ENCODE results near the gene EFTUD2.
"Not testable (repeated sequence)": the region's sequence is repeated elsewhere in the genome, so short reads cannot be mapped to it uniquely, and the experiment has no call there.

Gene EFTUD2

DNA sequence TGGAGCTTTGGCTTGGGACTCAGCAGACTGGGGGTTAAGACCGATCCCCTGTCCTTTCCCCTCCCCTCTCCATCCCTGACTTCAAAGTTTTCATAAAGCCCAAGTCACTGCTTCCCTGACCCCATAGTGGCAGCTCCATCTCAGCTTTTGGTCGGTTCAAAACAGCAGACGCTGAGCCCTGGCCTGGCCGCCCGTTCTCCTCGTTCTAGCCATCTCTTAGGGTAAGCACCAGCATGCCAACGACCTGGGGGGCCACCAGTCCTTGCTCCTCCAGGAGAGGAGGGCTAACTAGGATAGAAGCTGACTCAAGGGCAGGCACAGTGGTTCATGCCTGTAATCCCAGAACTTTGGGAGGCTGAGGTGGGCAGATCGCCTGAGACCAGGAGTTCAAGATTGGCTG is 53.0 kb downstream of the EFTUD2 start:
- DNase-seq = no peak

DNA sequence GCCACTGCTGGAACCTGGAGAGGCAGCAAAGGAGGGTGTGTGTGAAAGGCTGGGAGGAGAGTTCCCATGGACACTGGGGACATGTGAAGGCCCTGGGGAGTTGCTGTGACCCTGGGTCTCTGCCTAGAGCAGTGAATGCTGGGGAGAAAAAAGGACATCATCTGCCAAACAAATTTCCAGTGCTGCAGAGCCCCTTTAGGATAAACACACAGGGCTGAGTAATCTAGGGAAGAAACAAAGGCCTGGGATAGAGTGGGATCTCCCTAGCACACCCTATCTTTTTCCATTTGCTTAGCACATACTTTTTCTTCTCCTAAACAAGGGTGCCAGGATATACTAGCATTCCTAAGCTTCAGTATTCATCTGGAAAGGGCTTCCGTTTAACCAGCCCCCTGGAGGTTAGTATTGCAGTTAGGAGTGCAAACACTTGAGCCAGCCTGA is 54.8 kb downstream of the EFTUD2 start:
- DNase-seq = no peak

GRCh38 chr17:44842748-44843147 is 56.5 kb downstream of the EFTUD2 start:
- DNase-seq = no peak

- DNase-seq = no peak
Measured at GRCh38 chr17:44840936-44841335, 58.3 kb downstream of the EFTUD2 start.

GRCh38 chr17:44840274-44840673 is 59.0 kb downstream of the EFTUD2 start:
- no peak for DNase-seq

DNA sequence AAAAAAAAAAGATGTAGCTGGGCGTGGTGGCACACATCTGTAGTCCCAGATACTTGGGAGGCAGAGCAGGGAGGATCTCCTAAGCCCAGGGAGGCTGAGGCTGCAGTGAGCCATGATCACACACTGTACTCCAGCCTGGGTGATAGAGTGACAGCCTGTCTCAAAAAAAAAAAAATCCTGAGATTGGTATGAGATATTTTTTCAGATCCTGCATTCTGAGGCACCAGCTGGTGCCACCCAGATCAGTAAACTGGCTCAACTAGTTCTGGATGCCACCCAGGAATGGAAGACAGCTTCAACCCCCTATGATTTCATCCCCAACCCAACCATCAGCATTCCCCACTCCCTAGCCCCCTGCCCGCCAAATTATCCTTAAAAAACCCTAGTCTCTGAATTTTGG is 62.0 kb downstream of the EFTUD2 start:
- no peak for DNase-seq

DNA sequence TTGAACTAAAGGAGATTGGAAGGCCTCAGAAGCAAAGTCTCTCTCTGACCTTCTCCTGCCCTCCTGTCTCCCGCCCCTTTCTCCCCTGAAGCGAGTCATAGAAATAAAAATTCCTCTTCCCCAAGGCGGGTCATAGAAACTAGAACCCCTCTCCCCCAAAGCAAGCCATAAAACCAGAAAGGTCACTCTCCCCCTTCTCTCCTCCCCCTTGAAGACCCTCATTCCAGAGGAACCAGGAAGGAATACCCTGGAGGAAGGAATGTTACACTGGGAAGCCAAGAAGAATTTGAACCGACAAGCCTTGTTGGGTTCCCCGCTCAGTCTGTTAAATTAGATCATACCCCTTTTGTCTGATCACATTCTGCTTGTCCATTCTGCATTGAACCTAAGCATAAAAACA is 66.4 kb downstream of the EFTUD2 start:
- DNase-seq = no peak

GRCh38 chr17:44831371-44831770 is 67.9 kb downstream of the EFTUD2 start:
- DNase-seq = no peak

DNA sequence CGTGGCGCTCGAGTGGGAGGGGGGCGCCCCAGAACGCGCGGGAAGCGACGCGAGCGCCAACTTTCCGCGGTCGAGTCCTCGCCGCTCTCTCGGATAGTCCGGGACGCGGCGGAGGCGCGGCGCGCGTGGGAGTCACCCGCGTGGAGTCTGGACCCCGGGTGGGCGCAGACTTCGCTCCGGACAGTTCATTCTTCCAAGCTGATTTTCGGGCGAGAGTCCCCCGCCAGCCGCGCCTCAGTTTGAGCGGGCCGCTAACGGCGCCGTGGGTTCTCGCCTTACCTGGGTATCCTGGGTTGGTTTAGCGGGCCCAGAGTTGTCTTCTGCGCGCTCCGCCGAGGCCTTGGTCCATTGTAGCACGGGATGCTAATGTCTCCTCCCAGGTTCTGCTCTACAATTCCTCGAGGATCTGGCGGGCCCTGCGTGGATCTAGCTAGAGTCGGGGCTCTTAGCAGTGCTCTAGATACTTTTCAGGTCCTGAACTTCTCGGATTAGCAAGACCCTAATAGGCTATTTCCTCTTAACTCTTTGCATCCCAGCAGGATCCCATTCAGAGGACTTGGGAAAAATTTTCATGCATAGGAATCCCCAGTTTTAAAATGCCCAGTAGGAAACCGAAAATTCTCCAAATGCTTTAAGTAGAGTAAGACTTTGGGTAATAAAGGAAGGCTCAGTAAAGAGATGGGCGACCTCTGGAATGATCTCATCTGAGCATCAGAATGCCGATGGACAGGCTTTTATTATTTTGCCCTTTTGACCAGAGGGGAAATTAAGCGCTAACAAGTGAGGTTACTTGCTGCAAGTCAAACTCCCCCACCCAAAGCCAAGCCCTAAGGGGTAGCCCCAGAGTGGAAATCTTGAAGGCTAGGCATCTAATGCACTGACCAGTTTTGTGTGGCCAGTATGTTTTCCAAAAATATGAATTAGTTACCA is 68.6 kb downstream of the EFTUD2 start:
- no peak for DNase-seq

GRCh38 chr17:44829523-44830358 is 69.5 kb downstream of the EFTUD2 start, which contains the start of gene GJC1:
GJC1 (minus strand) TSS chr17:44830287; CDS start chr17:44805817, 24,470 bp downstream.
- DNase-seq = no peak

GRCh38 chr17:44828919-44829522 is 70.2 kb downstream of the EFTUD2 start:
- no peak for DNase-seq

DNA sequence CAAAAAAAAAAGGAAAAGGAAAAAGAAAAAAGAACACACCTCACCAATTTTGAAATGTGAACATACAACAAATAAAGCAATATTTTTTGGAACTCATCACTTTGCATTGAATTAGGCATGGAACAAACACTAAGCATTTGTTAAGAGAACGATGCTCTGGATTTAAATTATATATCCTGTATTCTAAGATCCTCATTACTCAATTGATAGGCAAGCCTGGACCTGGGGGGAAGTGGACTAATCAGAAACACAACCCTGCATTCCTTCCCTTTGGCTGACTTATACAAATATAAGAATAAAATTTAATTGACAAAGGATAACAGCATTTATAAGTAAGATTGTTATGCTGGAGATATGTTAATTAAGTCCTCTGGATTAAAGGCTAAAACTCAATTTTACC is 71.4 kb downstream of the EFTUD2 start:
- DNase-seq = no peak

GRCh38 chr17:44826123-44826790 is 73.0 kb downstream of the EFTUD2 start:
- DNase-seq = no peak

GRCh38 chr17:44825236-44825635 is 74.0 kb downstream of the EFTUD2 start:
- not testable (repeated sequence) for DNase-seq

DNA sequence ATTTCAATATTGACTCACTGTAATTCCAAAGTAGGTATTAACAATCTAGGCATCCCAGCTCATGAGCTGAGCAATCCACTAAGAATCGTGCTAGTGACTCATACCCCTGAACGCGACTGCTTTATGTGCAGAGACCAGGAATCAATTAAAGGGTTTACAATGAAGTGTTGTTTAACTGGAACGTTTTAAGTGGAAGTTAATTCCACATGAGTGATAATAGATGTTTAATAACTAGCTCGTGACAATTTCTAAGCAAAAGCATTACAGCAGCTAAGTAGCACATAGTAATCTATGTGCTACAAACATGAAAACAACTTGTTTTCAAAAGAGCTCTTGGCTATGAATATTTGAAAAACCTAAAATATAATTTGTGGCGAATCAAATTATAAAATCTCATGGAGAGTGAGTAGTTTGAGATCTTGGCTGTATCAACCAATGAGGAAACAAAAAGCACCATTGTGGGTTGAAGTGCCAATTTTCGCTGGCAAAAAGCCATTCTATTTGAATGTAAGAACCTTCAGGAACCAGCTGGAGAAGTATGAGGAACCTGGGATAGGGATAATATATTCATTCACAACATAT is 78.5 kb downstream of the EFTUD2 start:
- DNase-seq = no peak

GRCh38 chr17:44818508-44818907 is 80.7 kb downstream of the EFTUD2 start:
- DNase-seq = not testable (repeated sequence)

- DNase-seq = no peak
Measured at GRCh38 chr17:44812263-44812662, 87.0 kb downstream of the EFTUD2 start.

DNA sequence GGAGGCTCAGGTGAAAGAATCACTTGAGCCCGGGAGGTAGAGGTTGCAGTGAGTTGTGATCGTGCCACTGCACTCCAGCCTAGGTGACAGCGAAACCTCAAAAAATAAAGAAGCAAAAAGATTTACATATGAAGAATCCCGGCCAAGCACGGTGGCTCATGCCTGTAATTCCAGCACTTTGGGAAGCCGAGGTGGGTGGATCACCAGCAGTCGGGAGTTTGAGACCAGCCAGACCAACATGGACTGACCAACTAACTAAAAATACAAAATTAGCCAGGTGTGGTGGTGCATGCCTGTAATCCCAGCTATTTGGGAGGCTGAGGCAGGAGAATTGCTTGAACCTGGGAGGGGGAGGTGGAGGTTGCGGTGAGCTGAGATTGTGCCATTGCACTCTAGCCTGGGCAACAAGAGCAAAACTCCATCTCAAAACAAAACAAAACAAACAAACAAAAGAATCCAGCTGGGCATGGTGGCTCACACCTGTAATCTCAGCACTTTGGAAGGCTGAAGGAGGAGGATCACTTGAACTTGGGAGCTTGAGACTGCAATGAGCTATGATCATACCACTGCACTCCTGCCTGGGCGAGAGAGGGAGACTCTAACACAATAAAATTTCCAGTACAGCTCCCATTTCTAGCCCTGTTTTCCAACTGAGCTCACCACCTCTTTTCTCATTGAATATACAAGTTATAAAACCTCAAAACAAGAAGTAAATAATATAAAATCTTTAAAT is 90.4 kb downstream of the EFTUD2 start:
- not testable (repeated sequence) for DNase-seq

DNA sequence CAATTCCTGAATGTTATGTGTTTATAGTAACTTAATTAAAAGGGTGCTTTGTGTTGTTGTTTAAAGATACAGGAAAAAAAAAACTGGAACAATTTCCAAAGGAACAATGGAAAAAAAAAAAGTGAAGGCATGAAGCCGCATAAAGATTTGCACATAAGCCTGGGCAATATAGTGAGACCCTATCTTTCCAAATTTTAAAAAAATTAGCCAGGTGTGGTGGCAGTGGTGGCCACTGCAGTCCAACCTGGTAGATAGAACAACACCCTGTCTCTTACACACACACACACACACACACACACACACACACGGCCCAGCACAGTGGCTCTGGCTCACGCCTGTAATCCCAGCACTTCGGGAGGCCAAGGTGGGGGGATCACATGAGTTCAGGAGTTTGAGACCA is 91.1 kb downstream of the EFTUD2 start:
- DNase-seq = no peak

GRCh38 chr17:44807817-44808155 is 91.5 kb downstream of the EFTUD2 start:
- no peak for DNase-seq

DNA sequence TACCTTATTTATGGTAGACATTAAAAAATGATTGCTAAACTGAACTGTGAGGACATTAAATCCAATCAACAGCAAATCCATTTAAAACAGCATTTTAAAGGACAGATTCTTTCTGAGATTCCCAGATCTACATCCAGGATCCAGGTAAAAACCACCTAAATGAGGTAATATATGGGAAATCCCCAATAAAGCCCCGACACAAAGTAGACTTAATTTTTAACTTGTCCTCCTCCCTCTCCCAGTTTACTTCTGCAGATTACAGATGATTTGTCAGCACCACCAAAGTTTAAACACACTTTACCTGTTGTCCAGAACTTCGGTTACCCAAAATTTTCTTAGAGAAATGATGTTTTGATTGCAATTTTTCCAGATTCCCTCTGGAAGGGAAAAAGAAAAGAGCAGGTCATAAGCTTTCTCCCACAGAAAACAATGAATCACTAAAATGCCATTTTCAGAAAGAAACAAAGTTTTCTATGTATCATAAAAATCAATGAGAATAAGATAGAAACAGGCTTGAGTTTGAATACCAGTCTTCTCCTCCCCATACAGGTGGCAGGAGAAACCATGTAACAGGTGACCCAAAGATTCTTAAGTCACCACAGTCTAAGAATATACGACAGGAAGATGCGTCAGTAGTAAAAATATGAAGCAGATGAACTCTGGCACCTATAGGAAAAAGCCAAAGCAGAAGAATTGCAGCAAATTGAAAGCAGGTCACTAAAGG is 92.0 kb downstream of the EFTUD2 start:
- DNase-seq = no peak
